GM23338 (cell line): ENCODE results near the gene YBX2. TPM values are rescaled to one million over a fixed set of nuclear protein-coding genes. Genes with fewer than 3 reads are reported as not detected.

ENCODE experiments used
- ATAC-seq: fragments of 200-7000 bp; cut with Tn5 transposase; 3 replicates; pipeline ENCODE4 v1.9.1; 2020
- DNase-seq: peaks from one replicate; pipeline ENCODE4 v3.0.0-alpha.2; 2015; ENCODE audit warnings: low spot score
- H2AFZ ChIP-seq: fragments of 200-600 bp; sonication (generic); 2 replicates; pipeline ENCODE4 v1.8.0; 2016; ENCODE audit warnings: antibody characterized with exemption, mild to moderate bottlenecking, moderate library complexity
- H3F3A ChIP-seq: fragments of 200-600 bp; sonication (generic); replicated peaks from 2 replicates; pipeline ENCODE4 v1.8.0; 2017; ENCODE audit warnings: antibody characterized with exemption, mixed run types, low read depth
- H3K27ac ChIP-seq: fragments of 200-600 bp; sonication (generic); 2 replicates; pipeline ENCODE4 v1.6.1; 2016; ENCODE audit warnings: low read depth
- H3K27me3 ChIP-seq: fragments of 200-600 bp; sonication (generic); 2 replicates; pipeline ENCODE4 v1.8.0; 2016; ENCODE audit warnings: mild to moderate bottlenecking, mixed run types, moderate library complexity; ENCODE audit not compliant: insufficient read depth
- H3K36me3 ChIP-seq: fragments of 200-600 bp; sonication (generic); 2 replicates; pipeline ENCODE4 v1.8.0; 2016; ENCODE audit warnings: mild to moderate bottlenecking; ENCODE audit not compliant: insufficient read depth
- H3K4me1 ChIP-seq: fragments of 200-600 bp; sonication (generic); 2 replicates; pipeline ENCODE4 v1.8.0; 2016; ENCODE audit warnings: mild to moderate bottlenecking, moderate library complexity; ENCODE audit not compliant: insufficient read depth
- H3K4me2 ChIP-seq: fragments of 200-600 bp; sonication (generic); 2 replicates; pipeline ENCODE4 v1.7.1; 2017; ENCODE audit warnings: mixed run types
- H3K4me3 ChIP-seq: fragments of 200-600 bp; sonication (generic); 2 replicates; pipeline ENCODE4 v1.6.1; 2016; ENCODE audit warnings: mixed run types
- H3K79me2 ChIP-seq: fragments of 200-600 bp; sonication (generic); replicated peaks from 2 replicates; pipeline ENCODE4 v1.8.0; 2017; ENCODE audit warnings: mild to moderate bottlenecking; ENCODE audit not compliant: insufficient read depth
- H3K9me2 ChIP-seq: fragments of 200-600 bp; sonication (generic); 2 replicates; pipeline ENCODE4 v1.8.0; 2017; ENCODE audit not compliant: insufficient read depth
- H4K20me1 ChIP-seq: fragments of 200-600 bp; sonication (generic); replicated peaks from 2 replicates; pipeline ENCODE4 v1.8.0; 2017; ENCODE audit warnings: mild to moderate bottlenecking; ENCODE audit not compliant: insufficient read depth
- H3K27ac Mint-ChIP-seq: 2 replicates; pipeline ENCODE4 v1.8.0; 2020; ENCODE audit warnings: inconsistent platforms, mild to moderate bottlenecking, moderate library complexity, mixed read lengths
- H3K27me3 Mint-ChIP-seq: 3 replicates; pipeline ENCODE4 v1.8.0; 2022; ENCODE audit warnings: low read depth, mild to moderate bottlenecking, moderate library complexity, mixed read lengths, inconsistent platforms; ENCODE audit not compliant: insufficient read depth, poor library complexity
- H3K36me3 Mint-ChIP-seq: 3 replicates; pipeline ENCODE4 v1.8.0; 2021; ENCODE audit warnings: low read depth, mild to moderate bottlenecking, inconsistent platforms, moderate library complexity, mixed read lengths
- H3K4me1 Mint-ChIP-seq: 3 replicates; pipeline ENCODE4 v1.8.0; 2020; ENCODE audit warnings: mild to moderate bottlenecking, inconsistent platforms, mixed read lengths
- H3K4me3 Mint-ChIP-seq: 3 replicates; pipeline ENCODE4 v1.8.0; 2021; ENCODE audit warnings: moderate library complexity, mild to moderate bottlenecking, inconsistent platforms, mixed read lengths
- H3K9me3 Mint-ChIP-seq: 3 replicates; pipeline ENCODE4 v1.8.0; 2020; ENCODE audit warnings: moderate library complexity, mild to moderate bottlenecking, inconsistent platforms, mixed read lengths
- CREB1 ChIP-seq: fragments of 250-450 bp; sonication (Bioruptor Pico); IDR thresholded peaks from 2 replicates; pipeline ENCODE4 v1.5.0; 2020; ENCODE audit warnings: low read depth, mild to moderate bottlenecking, moderate library complexity
- EZH2 ChIP-seq: fragments of 200-600 bp; sonication (generic); IDR thresholded peaks from one replicate; pipeline ENCODE4 v1.8.0; 2017; ENCODE audit warnings: antibody characterized with exemption, mild to moderate bottlenecking, low read depth; ENCODE audit not compliant: unreplicated experiment
- EZH2phosphoT487 ChIP-seq: fragments of 200-600 bp; sonication (generic); IDR thresholded peaks from one replicate; pipeline ENCODE4 v1.8.1; 2018; ENCODE audit warnings: antibody characterized with exemption; ENCODE audit not compliant: unreplicated experiment
- JUNB ChIP-seq: IDR thresholded peaks from one replicate; pipeline ENCODE4 v1.6.1; 2016; ENCODE audit warnings: antibody characterized with exemption; ENCODE audit not compliant: unreplicated experiment
- POLR2AphosphoS5 ChIP-seq: IDR thresholded peaks from 2 replicates; pipeline ENCODE4 v1.6.1; 2016; ENCODE audit warnings: antibody characterized with exemption, low read depth
- polyA plus RNA-seq: library from polyadenylated mRNA; unstranded; fragments of >200 nt; fragmentation: Nextera tagmentation; extraction: Ambion mirVana; gene quantifications from 2 replicates; pipeline ENCODE4 v1.2.1, GENCODE V29; 2016
- total RNA-seq: library from RNA; depleted of rRNA; stranded (reverse); fragments of >200 nt; shearing (Covaris generic); gene quantifications from 2 replicates; pipeline ENCODE4 v1.2.3, GENCODE V29; 2014
- TF ChIP-seq, protein P1 (sequence below), 2 experiments: fragments of 200-600 bp in 1 of 2; sonication (generic) in 1 of 2; conservative IDR thresholded peaks; 2 replicates each; pipeline versions ENCODE4 v1.5.1 to v1.6.1; 2016 to 2017; ENCODE audit warnings: antibody characterized with exemption in 2 of 2, low read depth in 2 of 2, mild to moderate bottlenecking in 2 of 2, moderate library complexity in 1 of 2

YBX2 gene
- total and polyA plus RNA-seq, 2 experiments from 2014 or later = 22.5 to 36.5 TPM

DNA sequence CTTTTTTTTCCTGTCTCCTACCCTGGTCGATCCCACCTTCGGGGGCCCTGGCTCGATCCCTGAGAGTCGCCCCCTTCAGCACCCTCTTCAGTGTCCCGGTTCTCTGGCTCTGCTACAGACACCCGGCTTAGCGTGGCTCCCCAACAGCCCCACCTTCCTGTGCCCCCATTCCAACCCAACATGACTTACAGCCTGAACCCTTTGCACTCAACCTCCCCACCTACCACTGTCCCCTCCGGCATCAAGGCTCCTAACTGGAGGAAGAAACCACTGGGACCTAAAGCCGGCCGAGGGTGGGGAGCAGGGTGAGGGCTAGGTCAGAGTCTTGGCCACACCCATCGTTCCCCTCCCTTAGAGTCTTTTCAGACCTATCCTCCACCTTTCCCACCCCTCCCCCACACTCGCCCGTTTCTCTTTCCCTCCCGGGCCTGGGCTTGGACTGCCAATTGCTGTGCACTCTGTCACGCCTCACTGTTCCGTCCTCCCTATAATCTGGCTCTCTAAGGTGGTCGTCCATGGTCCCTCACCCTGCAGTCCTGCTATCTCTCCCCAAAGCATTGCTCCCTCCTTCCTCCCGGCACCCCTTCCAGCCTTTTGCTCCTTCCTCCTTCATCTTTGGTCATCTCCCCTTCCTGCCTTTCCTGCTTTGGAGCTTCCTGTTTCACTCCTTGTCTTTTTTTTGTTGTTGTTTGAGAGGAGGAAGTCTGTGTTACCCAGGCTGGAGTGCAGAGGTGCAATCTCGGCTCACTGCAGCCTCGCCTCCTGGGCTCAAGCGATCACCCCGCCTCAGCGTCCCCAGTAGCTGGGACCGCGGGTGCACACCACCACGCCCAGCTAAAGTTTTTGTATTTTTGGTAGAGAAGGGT is 31.3 kb downstream of the YBX2 start:
- no peaks in the 10 kb centered on the region for H3K27me3 ChIP-seq
- H3K36me3 ChIP-seq = peaks cover 9% of the 10 kb centered on the region
- Mint-ChIP-seq H3K9me3 (no peaks in the 10 kb centered on the region; the same call in 2 of the 3 replicates), H3K4me3 (peak overlapping the region; percentile 91), H3K27ac (peak overlapping the region; percentile 97), H3K36me3 (peaks cover 25% of the 10 kb centered on the region), H3K4me1 (peaks cover 35% of the 10 kb centered on the region), H3K27me3 (peaks cover 27% of the 10 kb centered on the region)
- H3K27ac ChIP-seq = peak overlapping the region; percentile 99
- ATAC-seq (peak; percentile 56), DNase-seq (peak; percentile 97)
- no peak for TF ChIP-seq JUNB
- peak; percentile 67 for TF ChIP-seq POLR2AphosphoS5
- no peak for TF ChIP-seq EZH2
- no peaks in the 10 kb centered on the region for H3K9me2 ChIP-seq
- peaks cover 22% of the 10 kb centered on the region for H3F3A ChIP-seq
- peaks cover 27% of the 10 kb centered on the region for H3K79me2 ChIP-seq
- H4K20me1 ChIP-seq = peaks cover 15% of the 10 kb centered on the region; the same call in 1 of the 2 replicates
- peak overlapping the region; percentile 100 for H2AFZ ChIP-seq
- H3K4me1 ChIP-seq = peaks cover 13% of the 10 kb centered on the region
- H3K4me2 ChIP-seq = peak overlapping the region; percentile 100
- H3K4me3 ChIP-seq = peak overlapping the region; percentile 99

DNA sequence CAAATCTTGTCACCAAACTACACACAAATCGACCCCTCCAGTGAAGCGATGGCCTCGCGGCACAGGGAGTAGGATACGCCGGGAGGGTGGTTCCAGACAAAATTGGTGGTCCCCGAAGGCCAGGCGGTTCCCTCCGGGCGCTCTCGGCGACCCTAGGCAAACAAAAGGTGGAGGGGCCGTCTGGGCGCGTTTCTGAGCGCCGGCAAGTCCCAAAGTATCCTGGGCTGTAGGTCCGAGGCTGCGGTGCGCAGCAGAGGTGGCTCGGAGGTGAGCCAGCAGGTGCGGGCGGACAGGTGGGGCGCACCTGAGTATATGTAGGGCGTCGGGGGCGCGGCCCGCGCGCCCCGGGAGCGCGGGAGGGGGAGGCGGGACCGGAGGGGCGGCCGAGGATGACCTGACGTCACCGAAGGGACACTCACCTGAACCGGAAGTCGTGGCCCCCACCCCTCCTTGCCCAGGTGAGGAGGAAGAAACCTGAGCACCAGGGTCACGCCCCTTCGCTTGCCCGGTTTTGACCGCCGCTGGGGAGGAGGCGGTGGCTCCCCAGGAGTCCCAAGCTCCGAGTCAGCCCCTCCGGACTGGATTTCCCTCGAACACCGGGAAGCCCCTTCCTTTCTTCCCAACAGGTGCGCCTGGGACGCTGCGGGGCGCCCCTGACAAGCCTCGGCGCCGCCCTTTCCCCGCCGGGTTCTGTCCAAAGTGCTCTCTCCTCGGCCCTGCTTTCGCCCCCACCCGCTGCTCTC is 32.1 kb downstream of the YBX2 start, which contains the start of gene CLDN7:
Gene CLDN7 (minus strand): TSS at position 287 of the 743 bp plus-strand sequence. CDS start 435 bp downstream, outside the sequence.
- Histone ChIP-seq H3K9me2 (no peaks in the 10 kb centered on the region), H3F3A (peaks cover 22% of the 10 kb centered on the region), H4K20me1 (peaks cover 15% of the 10 kb centered on the region; the same call in 1 of the 2 replicates), H3K4me3 (peak within 1 kb of the TSS; percentile 99), H3K79me2 (peaks cover 27% of the 10 kb centered on the region), H3K4me1 (peaks cover 13% of the 10 kb centered on the region), H3K27ac (peak within 1 kb of the TSS; percentile 99), H3K4me2 (peak within 1 kb of the TSS; percentile 100), H2AFZ (peak within 1 kb of the TSS; percentile 100), H3K27me3 (no peaks in the 10 kb centered on the region), H3K36me3 (peaks cover 9% of the 10 kb centered on the region)
- peaks cover 35% of the 10 kb centered on the region for H3K4me1 Mint-ChIP-seq
- DNase-seq (peak; percentile 98), ATAC-seq (peak; percentile 64)
- peaks cover 27% of the 10 kb centered on the region for H3K27me3 Mint-ChIP-seq
- H3K9me3 Mint-ChIP-seq = no peaks in the 10 kb centered on the region; the same call in 2 of the 3 replicates
- peak within 1 kb of the TSS; percentile 91 for H3K4me3 Mint-ChIP-seq
- H3K27ac Mint-ChIP-seq = peak within 1 kb of the TSS; percentile 99
- peaks cover 30% of the 10 kb centered on the region for H3K36me3 Mint-ChIP-seq
- TF ChIP-seq POLR2AphosphoS5 (peak; percentile 96), CREB1 (peak; percentile 92), EZH2phosphoT487 (no peak), EZH2 (no peak)
- TF ChIP-seq, protein P1, sequence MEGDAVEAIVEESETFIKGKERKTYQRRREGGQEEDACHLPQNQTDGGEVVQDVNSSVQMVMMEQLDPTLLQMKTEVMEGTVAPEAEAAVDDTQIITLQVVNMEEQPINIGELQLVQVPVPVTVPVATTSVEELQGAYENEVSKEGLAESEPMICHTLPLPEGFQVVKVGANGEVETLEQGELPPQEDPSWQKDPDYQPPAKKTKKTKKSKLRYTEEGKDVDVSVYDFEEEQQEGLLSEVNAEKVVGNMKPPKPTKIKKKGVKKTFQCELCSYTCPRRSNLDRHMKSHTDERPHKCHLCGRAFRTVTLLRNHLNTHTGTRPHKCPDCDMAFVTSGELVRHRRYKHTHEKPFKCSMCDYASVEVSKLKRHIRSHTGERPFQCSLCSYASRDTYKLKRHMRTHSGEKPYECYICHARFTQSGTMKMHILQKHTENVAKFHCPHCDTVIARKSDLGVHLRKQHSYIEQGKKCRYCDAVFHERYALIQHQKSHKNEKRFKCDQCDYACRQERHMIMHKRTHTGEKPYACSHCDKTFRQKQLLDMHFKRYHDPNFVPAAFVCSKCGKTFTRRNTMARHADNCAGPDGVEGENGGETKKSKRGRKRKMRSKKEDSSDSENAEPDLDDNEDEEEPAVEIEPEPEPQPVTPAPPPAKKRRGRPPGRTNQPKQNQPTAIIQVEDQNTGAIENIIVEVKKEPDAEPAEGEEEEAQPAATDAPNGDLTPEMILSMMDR (conservative IDR thresholded peaks at IDR 0.05; ENCODE audit: low read depth in 2 of 2) = peak; percentile 12 to 47; a peak in 2 of 4 replicates
